Liver (tissue), 3 donors: ENCODE measurements around the gene TRIM9.

Source experiments
- CTCF ChIP-seq: fragments of 150-350 bp; IDR thresholded peaks from 2 replicates; pipeline ENCODE4 v1.5.1; 2017; ENCODE audit warnings: improper control_type of control experiment, low read depth, low read length; ENCODE audit not compliant: missing input control
- GABPA ChIP-seq, 2 donors: IDR thresholded peaks in 1 of 2; conservative IDR thresholded peaks in 1 of 2; 2 replicates each; pipeline ENCODE4 v1.6.1; 2016; ENCODE audit warnings: antibody characterized with exemption in 2 of 2, mild to moderate bottlenecking in 1 of 2, moderate library complexity in 1 of 2
- SP1 ChIP-seq: IDR thresholded peaks from 2 replicates; pipeline ENCODE4 v1.6.1; 2018; ENCODE audit warnings: antibody characterized with exemption, mild to moderate bottlenecking
- donor health status: healthy.
- donor health status: healthy.

GRCh38 chr14:50937325-50937724 is 157.6 kb downstream of the TRIM9 start:
- no peak for TF ChIP-seq GABPA (IDR thresholded peaks at IDR 0.05 in 1 of 2, conservative IDR thresholded peaks at IDR 0.05 in 1 of 2)
- no peak for TF ChIP-seq SP1
- TF ChIP-seq CTCF: no peak
